Esophagus squamous epithelium (tissue), 5 donors: ENCODE results near the gene TRIM9. TPM values are rescaled to one million over a fixed set of nuclear protein-coding genes. Genes with fewer than 3 reads are reported as not detected.

ENCODE experiments used
- DNase-seq: peaks from one replicate; lab custom pipeline; 2025; lab: John Stamatoyannopoulos, UW
- H3K27ac ChIP-seq, 4 donors: fragments of 200-600 bp; sonication (generic); one replicate each; pipeline ENCODE4 v1.5.1; 2016 to 2019; ENCODE audit warnings: mild to moderate bottlenecking in 1 of 4
- H3K27me3 ChIP-seq, 4 donors: fragments of 200-600 bp; sonication (generic); 1 replicate in 3 of 4; 2 replicates in 1 of 4; pipeline versions ENCODE4 v1.5.1 to v1.6.0; 2017 to 2021; ENCODE audit warnings: antibody characterized with exemption in 1 of 4
- H3K36me3 ChIP-seq, 3 donors: fragments of 200-600 bp; sonication (generic); one replicate each; pipeline ENCODE4 v1.5.1; 2016 to 2019
- H3K4me1 ChIP-seq, 3 donors: fragments of 200-600 bp; sonication (generic); one replicate each; pipeline ENCODE4 v1.5.1; 2017 to 2019
- H3K4me3 ChIP-seq, 4 donors: fragments of 200-600 bp; sonication (generic); 1 replicate in 3 of 4; 2 replicates in 1 of 4; pipeline ENCODE4 v1.5.1; 2016 to 2019; ENCODE audit warnings: mild to moderate bottlenecking in 2 of 4, moderate library complexity in 1 of 4
- H3K9me3 ChIP-seq, 3 donors: fragments of 200-600 bp; sonication (generic); one replicate each; pipeline ENCODE4 v1.5.1; 2016 to 2019
- POLR2A ChIP-seq, 4 donors: fragments of 450-650 bp; IDR thresholded peaks; one replicate each; pipeline ENCODE4 v1.6.1; 2017; ENCODE audit warnings: antibody characterized with exemption in 4 of 4, mild to moderate bottlenecking in 4 of 4, moderate library complexity in 3 of 4
- WGBS, 2 donors: methylation state at CpG; one replicate each; pipeline ENCODE4 v1.1.5; 2018; 5-methylcytosine and 5-hydroxymethylcytosine counted together
- intact Hi-C: fragments of 100-400 bp; cut with DNase I; formaldehyde crosslinking; loops from one replicate; pipeline ENCODE4 v1.15.0; 2022
- total RNA-seq, 4 donors: library from RNA; depleted of rRNA; stranded (reverse); fragments of >200 nt; gene quantifications; one replicate each; pipeline ENCODE4 v1.1.0, GENCODE V29; 2016
- TF ChIP-seq, protein P1 (sequence below), 6 experiments: fragments of 450-650 bp in 4 of 6; fragments of 200-600 bp in 2 of 6; sonication (generic) in 2 of 6; IDR thresholded peaks; one replicate each; pipeline ENCODE4 v1.5.1; 2016 to 2019; ENCODE audit warnings: antibody characterized with exemption in 6 of 6, mild to moderate bottlenecking in 4 of 6, moderate library complexity in 4 of 6
- donor health status: DM: yes; HTN: yes; CAD: no.

Gene TRIM9
- total RNA-seq, 4 donors from 2014 or later: 0.09 to 3.1 (median 0.21) TPM; not detected in 1

- Histone ChIP-seq H3K4me3 (no peak overlapping the region), H3K9me3 (no peaks in the 10 kb centered on the region), H3K27me3 (peaks cover 0 to 37% (median 1%) of the 10 kb centered on the region in 4 donors), H3K4me1 (no peaks in the 10 kb centered on the region), H3K27ac (no peak overlapping the region), H3K36me3 (no peaks in the 10 kb centered on the region)
- intact Hi-C loops: no loop called here
- no peak for DNase-seq
- TF ChIP-seq POLR2A (IDR thresholded peaks at IDR 0.05): no peak
- TF ChIP-seq, protein P1, sequence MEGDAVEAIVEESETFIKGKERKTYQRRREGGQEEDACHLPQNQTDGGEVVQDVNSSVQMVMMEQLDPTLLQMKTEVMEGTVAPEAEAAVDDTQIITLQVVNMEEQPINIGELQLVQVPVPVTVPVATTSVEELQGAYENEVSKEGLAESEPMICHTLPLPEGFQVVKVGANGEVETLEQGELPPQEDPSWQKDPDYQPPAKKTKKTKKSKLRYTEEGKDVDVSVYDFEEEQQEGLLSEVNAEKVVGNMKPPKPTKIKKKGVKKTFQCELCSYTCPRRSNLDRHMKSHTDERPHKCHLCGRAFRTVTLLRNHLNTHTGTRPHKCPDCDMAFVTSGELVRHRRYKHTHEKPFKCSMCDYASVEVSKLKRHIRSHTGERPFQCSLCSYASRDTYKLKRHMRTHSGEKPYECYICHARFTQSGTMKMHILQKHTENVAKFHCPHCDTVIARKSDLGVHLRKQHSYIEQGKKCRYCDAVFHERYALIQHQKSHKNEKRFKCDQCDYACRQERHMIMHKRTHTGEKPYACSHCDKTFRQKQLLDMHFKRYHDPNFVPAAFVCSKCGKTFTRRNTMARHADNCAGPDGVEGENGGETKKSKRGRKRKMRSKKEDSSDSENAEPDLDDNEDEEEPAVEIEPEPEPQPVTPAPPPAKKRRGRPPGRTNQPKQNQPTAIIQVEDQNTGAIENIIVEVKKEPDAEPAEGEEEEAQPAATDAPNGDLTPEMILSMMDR (IDR thresholded peaks at IDR 0.05): no peak
- WGBS, 2 donors: 75 to 100% methylated on average over 1 of the region's 1 CpG
Observed at GRCh38 chr14:51107801-51108200, 12.9 kb upstream of the TRIM9 start.

GRCh38 chr14:51104467-51104866 is 9.6 kb upstream of the TRIM9 start:
- TF ChIP-seq POLR2A (IDR thresholded peaks at IDR 0.05): no peak
- TF ChIP-seq, protein P1 (IDR thresholded peaks at IDR 0.05): no peak
- Histone ChIP-seq H3K27ac (no peak overlapping the region), H3K4me1 (no peaks in the 10 kb centered on the region), H3K9me3 (no peaks in the 10 kb centered on the region), H3K36me3 (no peaks in the 10 kb centered on the region), H3K4me3 (no peak overlapping the region), H3K27me3 (peaks cover 0 to 43% (median 0%) of the 10 kb centered on the region in 4 donors)
- no peak for DNase-seq
- intact Hi-C loops: no loop called here

DNA sequence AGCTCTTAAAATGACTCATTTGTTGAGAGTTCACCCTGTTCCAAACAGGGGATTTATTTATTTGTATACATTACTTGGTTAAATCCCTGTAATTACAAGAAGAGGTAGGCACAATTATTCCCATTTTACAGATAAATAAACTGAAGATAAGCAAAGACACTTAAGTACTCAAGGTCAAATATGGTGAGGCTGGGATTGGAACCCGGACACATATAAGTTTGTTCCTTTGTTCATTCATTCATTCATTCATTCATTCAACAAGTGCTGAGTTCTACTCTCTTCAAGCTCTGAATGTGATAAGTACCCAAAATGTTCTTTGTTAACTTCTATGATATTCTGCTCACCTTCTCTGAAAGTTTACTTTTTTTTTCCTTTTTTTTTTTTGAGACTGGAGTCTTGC is 2.4 kb upstream of the TRIM9 start:
- 68 to 89% methylated on average over 1 of the region's 1 CpG for WGBS, 2 donors
- no peak for DNase-seq
- no peak overlapping the region for H3K27ac ChIP-seq
- TF ChIP-seq, protein P1 (IDR thresholded peaks at IDR 0.05): no peak
- H3K27me3 ChIP-seq: peaks cover 7 to 54% (median 16%) of the 10 kb centered on the region in 4 donors
- H3K4me3 ChIP-seq: no peak overlapping the region
- H3K9me3 ChIP-seq: no peaks in the 10 kb centered on the region
- intact Hi-C loops: no loop called here
- no peaks in the 10 kb centered on the region for H3K36me3 ChIP-seq
- H3K4me1 ChIP-seq: peaks cover 14 to 35% (median 23%) of the 10 kb centered on the region in 3 donors

DNA sequence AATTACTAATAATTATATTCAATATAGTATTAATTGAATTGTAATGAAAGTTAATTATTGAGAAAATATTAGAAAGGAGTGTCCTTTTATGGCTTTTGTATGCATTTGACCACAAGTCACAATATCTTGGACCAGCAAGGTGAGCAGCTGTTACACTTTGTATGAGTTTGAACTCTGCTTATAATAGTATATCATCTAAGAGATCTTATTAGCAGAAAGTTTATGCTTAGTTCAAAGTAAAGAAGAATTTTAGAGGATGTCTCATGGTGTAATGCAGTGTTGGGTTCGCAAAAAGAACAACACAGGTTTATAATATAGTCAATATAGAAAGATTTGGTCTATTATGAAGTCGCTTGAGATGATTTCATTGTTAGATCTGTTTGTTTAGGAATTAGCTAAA is 2.0 kb upstream of the TRIM9 start:
- Histone ChIP-seq H3K27ac (no peak overlapping the region), H3K27me3 (peaks cover 7 to 56% (median 16%) of the 10 kb centered on the region in 4 donors), H3K9me3 (no peaks in the 10 kb centered on the region), H3K36me3 (no peaks in the 10 kb centered on the region), H3K4me3 (no peak overlapping the region), H3K4me1 (peaks cover 14 to 35% (median 23%) of the 10 kb centered on the region in 3 donors)
- WGBS, 2 donors: 75 to 76% methylated on average over 2 of the region's 2 CpGs
- DNase-seq: no peak
- no peak for TF ChIP-seq POLR2A (IDR thresholded peaks at IDR 0.05)
- TF ChIP-seq, protein P1 (IDR thresholded peaks at IDR 0.05): no peak
- intact Hi-C loops: no loop called here

DNA sequence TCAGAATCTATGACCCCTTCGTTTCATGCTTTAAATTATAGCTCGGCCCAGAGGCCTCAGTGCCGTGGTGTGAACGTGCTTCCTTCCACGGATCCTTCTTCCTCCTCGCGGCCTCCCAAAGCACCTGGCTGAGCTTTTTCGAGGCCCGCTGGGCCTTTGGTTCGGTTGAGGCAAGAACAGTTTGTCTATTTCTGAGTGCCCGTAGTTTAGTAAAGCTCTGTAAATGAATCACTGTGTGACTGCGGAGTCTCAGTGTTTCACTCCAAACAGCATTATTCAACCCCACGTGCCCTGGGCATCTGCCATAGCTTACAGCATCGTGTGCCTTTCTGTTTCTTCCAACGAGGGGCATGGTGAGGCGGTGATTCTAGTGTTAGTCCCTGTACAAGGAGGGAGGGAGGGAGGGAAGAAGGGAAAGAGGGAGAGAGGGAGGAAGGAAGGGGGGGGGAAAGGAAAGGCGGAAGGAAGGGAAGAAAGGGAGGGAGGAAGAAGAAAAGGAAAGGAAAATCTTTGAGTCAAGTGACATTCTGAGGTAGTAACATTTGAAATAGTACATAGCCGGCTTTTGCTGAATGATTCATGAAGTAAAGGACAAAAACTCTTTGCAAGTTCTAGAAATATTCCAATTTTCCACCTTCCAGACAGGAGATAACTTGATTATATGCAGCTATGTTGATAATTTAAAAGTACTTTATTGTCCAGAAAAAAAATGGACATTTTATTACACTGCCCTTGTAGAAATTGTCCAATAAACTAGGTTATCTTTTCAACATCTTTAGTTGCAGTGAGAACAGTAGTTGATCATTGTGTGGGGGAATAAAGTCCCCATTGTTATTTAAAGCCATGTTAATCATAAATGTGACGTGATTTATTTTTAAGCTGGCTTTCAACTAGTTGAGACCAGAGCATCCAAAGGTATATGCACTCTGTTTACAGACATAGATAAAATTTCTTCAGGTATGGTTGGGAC is 1.2 kb upstream of the TRIM9 start:
- Histone ChIP-seq H3K9me3 (no peaks in the 10 kb centered on the region), H3K27ac (peak overlapping the region in 3 of 4 donors; percentile 33 to 80 (median 77)), H3K4me1 (peaks cover 14 to 35% (median 23%) of the 10 kb centered on the region in 3 donors), H3K36me3 (no peaks in the 10 kb centered on the region), H3K27me3 (peaks cover 7 to 57% (median 16%) of the 10 kb centered on the region in 4 donors), H3K4me3 (peak overlapping the region; percentile 43 to 85 (median 60))
- 20 to 22% methylated on average over 17 to 19 of the region's 19 CpGs for WGBS, 2 donors
- no peak for DNase-seq
- TF ChIP-seq, protein P1 (IDR thresholded peaks at IDR 0.05): no peak
- no peak for TF ChIP-seq POLR2A (IDR thresholded peaks at IDR 0.05)
- intact Hi-C loops: no loop called here
